NCI-H2196 treated with DMSO at 0.1 percent for 48 hours (cell line): ENCODE results near the gene DACT2.
"Not testable (repeated sequence)": the region's sequence is repeated elsewhere in the genome, so short reads cannot be mapped to it uniquely, and the experiment has no call there.

Source experiments
- DNase-seq: peaks from one replicate; lab custom pipeline; 2025; ENCODE audit not compliant: unreplicated experiment; lab: John Stamatoyannopoulos, UW

Gene DACT2, protein sequence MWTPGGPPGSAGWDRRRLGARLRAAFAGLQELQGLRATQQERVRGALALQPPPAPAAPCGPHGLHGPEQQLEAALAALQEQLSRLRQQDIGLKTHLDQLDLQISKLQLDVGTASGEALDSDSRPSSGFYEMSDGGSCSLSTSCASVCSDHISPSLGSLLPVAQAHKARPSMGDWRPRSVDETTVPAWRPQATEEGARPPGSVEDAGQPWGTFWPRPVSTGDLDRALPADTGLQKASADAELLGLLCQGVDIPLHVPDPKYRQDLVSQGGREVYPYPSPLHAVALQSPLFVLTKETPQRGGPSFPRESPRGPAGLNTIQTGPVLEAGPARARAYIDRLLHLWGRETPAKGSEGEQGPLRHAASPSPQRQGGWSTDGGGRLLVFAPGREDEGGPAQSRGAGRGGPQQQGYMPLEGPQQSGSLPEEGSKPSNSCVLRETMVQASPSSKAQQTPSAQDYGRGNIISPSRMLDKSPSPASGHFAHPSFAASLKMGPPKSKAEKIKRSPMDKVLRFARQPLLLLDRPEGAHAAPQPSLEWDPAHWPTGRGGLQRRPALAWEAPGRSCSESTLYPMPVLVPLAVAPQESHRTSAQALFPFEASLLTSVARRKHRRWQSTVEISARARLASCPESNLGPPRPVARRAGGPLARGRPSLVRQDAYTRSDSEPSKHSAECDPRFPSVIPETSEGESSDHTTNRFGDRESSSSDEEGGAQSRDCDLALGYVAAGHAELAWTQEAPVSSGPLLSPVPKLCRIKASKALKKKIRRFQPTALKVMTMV

GRCh38 chr6:168319279-168320111 lies at the start of gene DACT2:
TSS of gene DACT2 (minus strand) at chr6:168319777. CDS start at chr6:168319633, 144 bp downstream.
- no peak for DNase-seq

DNA sequence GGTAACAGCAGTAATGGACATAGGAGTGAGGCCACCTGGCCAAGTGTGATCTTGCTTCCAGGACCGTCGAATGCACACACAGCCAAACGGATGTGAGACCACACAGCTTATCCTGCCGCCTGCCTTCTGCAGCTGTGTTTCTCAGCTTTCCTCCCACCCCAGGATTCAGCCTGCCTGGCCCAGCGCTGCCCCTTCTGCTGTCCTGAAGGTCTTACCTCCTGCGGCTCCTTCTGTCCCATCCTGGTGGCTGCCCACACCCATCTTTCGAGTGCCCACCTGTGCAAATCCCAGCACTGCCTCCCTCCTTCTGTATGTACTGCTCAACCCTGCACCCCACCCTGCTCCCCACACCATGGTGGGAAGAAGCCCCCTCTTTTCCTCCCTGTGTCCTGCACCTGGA lies 49.4 kb upstream of the DACT2 start:
- no peak for DNase-seq

- no peak for DNase-seq
Observed at GRCh38 chr6:168368066-168368820, 48.7 kb upstream of the DACT2 start.

GRCh38 chr6:168367285-168367751 lies 47.7 kb upstream of the DACT2 start:
- no peak for DNase-seq

GRCh38 chr6:168366473-168366872 lies 46.9 kb upstream of the DACT2 start:
- no peak for DNase-seq

DNA sequence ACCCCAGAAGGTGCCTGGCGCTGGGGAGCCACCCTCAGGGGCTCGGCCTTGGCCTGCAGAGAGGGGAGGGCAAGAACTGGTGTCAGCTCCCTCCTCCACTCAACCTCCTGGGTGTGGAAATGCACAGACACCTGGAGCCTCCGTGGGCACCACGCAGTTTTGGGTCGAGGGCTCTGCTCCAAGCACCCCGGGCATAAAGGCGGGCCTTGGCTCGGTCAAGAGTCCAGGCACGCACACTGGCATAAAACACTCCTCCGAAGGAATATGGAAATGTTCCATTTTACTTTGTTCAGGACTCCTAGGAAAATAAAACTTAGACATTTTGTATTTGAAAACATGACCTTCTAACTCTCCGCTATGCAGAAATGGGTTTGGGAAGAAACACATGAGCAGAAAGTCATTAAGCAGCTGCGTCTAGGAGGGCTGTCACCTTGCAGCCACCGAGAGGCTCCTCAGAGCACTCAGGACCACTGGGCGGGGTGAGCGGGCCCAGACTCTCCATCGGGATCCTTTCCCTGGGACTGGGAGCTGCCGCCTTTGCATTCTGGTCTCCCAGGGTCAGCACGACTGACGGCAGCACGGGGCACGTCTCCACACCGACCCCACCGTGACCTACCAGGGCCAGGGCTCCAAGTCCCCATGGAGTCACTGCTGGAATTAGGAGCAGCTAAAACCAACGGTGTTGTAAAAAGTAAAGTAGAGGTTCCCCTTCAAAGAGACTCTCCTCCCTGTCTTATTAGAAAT lies 46.0 kb upstream of the DACT2 start:
- DNase-seq, result no peak

- DNase-seq, result no peak
Observed at GRCh38 chr6:168364793-168365421, 45.3 kb upstream of the DACT2 start.

DNA sequence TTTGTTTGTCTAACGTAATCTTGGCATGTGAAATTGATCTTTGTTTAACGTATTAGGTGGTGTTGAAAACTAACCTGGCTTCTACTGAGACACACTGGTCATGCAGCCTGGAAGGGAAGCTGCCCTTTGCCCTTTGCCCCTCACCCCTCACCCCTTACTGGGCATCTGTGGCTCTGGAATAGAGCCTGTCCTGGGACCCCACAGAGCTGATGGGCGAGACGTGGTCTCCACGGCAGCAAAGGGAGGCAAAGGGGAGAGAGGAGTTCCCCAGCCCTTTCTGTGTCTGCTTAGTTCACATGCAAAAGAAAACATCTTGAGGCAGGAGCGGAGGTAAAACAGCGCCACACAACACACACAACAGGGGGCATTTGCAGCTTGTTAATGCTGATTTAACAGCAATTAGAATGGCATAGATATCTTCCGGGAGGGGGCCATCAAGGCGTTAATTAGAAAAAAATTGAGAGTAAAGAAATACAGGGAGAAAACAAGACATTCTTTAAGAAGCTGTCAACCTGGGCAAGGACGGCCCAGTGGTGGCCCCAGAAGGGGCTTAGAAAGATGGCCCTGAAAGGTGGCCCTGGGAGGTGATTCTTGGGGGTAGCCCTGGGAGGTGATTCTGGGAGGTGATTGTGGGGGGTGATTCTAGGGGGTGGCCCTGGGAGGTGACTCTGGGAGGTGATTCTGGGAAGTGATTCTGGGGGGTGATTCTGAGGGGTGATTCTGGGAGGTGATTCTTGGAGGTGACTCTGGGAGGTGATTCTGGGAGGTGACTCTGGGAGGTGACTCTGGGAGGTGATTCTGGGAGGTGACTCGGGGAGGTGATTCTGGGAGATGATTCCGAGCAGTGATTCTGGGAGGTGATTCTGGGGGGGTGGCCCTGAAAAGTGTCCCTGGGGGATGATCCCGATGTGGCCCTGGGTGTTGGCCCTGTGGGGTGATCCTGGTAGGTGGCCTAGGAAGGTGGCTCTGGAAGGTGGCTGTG lies 44.5 kb upstream of the DACT2 start:
- no peak for DNase-seq

DNA sequence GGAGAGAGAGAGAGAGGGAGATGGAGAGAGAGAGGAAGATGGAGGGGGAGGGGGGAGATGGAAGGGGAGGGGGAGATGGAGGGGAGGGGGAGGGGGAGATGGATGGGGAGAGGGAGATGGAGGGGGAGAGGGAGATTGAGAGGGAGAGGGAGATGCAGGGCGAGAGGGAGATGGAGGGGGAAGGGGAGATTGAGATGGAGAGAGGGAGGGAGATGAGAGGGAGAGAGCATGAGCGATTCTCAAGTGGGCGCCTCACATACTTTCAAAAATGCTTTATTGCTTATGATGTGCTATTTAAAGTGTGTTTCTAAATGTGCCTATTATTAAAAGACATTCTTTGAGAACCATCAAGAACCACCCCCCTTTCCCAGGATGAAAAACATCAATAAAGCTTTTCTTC lies 43.7 kb upstream of the DACT2 start:
- DNase-seq, result no peak

- DNase-seq, result no peak
Observed at GRCh38 chr6:168362276-168362990, 42.9 kb upstream of the DACT2 start.

DNA sequence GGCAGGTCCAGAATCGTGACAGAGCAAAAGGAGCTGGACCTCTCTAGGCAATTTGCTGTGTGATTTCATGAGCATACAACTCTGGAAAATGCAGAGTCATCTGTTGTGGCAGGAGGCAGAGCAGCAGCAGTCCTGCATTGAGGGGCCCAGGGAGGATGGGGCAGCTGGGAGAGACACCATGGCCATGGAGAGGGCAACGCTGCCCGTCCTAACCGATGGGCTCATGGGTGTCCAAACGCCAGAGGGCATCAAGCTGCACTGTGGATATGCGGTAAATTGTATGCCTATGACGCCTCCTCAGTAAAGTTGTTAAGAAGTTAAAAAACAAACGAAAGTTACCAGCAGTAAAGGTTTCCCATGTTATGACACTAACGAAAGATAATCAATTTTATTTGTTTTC lies 42.2 kb upstream of the DACT2 start:
- no peak for DNase-seq

- no peak for DNase-seq
Observed at GRCh38 chr6:168359794-168360193, 40.2 kb upstream of the DACT2 start.

GRCh38 chr6:168358842-168359420 lies 39.4 kb upstream of the DACT2 start:
- DNase-seq, result no peak

DNA sequence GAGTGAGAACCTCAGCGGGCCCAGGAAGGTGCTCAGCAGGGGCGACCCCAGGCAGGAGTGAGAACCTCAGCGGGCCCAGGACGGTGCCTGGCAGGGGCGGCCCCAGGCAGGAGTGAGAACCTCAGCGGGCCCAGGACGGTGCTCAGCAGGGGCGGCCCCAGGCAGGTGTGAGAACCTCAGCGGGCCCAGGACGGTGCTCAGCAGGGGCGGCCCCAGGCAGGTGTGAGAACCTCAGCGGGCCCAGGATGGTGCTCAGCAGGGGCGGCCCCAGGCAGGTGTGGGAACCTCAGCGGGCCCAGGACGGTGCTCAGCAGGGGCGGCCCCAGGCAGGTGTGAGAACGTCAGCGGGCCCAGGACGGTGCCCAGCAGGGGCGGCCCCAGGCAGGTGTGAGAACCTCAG lies 37.3 kb upstream of the DACT2 start:
- not testable (repeated sequence) for DNase-seq

GRCh38 chr6:168355716-168356522 lies 36.3 kb upstream of the DACT2 start:
- no peak for DNase-seq

DNA sequence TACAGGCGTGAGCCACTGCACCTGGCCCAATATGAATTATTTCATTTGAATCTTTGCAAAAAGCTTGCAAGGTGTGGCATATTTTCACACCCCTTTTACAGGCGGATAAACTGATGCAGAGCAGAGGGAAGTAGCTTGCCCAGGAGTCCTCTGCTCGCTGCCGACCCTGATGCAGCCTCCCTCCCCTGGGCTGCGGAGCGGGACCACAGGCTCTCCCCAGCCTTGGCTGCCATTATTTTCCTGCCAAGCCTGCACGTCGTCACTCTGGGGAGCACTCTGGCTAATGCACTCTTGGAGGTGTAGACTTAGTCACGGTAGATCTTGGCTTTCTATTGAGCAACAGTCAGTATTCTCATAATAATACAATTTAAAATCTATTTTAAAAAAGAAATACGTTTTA lies 34.8 kb upstream of the DACT2 start:
- no peak for DNase-seq
